Prostate gland (tissue), 2 donors: ENCODE results near the gene ZNF629. TPM values are rescaled to one million over a fixed set of nuclear protein-coding genes. Genes with fewer than 3 reads are reported as not detected.

Experiments used
- DNase-seq: peaks from one replicate; pipeline ENCODE4 v3.0.0-alpha.2; 2019; ENCODE audit warnings: low spot score
- H3K27ac ChIP-seq, 2 donors: fragments of 200-600 bp; sonication (generic); 2 replicates each; pipeline ENCODE4 v1.5.1; 2017 to 2019
- H3K27me3 ChIP-seq: fragments of 200-600 bp; sonication (generic); replicated peaks from 2 replicates; pipeline ENCODE4 v1.5.1; 2019; ENCODE audit not compliant: insufficient read depth
- H3K36me3 ChIP-seq, 2 donors: fragments of 200-600 bp; sonication (generic); 1 replicate in 1 of 2; 2 replicates in 1 of 2; pipeline versions ENCODE4 v1.5.1 to v1.8.1; 2017 to 2019
- H3K4me1 ChIP-seq: fragments of 200-600 bp; sonication (generic); replicated peaks from 2 replicates; pipeline ENCODE4 v1.5.1; 2019
- H3K4me3 ChIP-seq, 2 donors: fragments of 200-600 bp; sonication (generic); 2 replicates each; pipeline ENCODE4 v1.5.1; 2017 to 2019
- H3K9me3 ChIP-seq: fragments of 200-600 bp; sonication (generic); 2 replicates; pipeline ENCODE4 v1.5.1; 2017
- CTCF ChIP-seq, 4 experiments: fragments of 200-600 bp in 2 of 4; fragments of 450-650 bp in 2 of 4; sonication (generic) in 2 of 4; IDR thresholded peaks; 1 replicate in 3 of 4; 2 replicates in 1 of 4; pipeline ENCODE4 v1.5.1; 2016 to 2019; ENCODE audit warnings: antibody characterized with exemption in 4 of 4, mild to moderate bottlenecking in 2 of 4, moderate library complexity in 2 of 4
- POLR2A ChIP-seq: fragments of 450-650 bp; IDR thresholded peaks from one replicate; pipeline ENCODE4 v1.6.1; 2016; ENCODE audit warnings: antibody characterized with exemption, mild to moderate bottlenecking
- POLR2AphosphoS5 ChIP-seq: sonication (generic); formaldehyde crosslinking; IDR thresholded peaks from one replicate; pipeline ENCODE4 v1.6.1; 2017; ENCODE audit warnings: antibody characterized with exemption
- WGBS: methylation state at CpG from one replicate; pipeline ENCODE4 v1.1.5; 2018; 5-methylcytosine and 5-hydroxymethylcytosine counted together
- intact Hi-C: fragments of 100-400 bp; cut with DNase I; formaldehyde crosslinking; loops from one replicate; pipeline ENCODE4 v1.14.2; 2022
- total RNA-seq, 2 donors: library from RNA; depleted of rRNA; stranded (reverse); fragments of >200 nt; gene quantifications; one replicate each; pipeline ENCODE4 v1.1.0, GENCODE V29; 2016

Gene ZNF629
- total RNA-seq, 2 donors from 2014 or later = 17.9 to 24.0 TPM

- intact Hi-C loops = no loop called here
- Histone ChIP-seq H3K27me3 (no peaks in the 10 kb centered on the region), H3K9me3 (no peaks in the 10 kb centered on the region), H3K4me3 (no peak overlapping the region), H3K4me1 (no peaks in the 10 kb centered on the region), H3K36me3 (no peaks in the 10 kb centered on the region), H3K27ac (no peak overlapping the region)
- TF ChIP-seq POLR2AphosphoS5 = no peak
- TF ChIP-seq POLR2A = no peak
- no peak for TF ChIP-seq CTCF (IDR thresholded peaks at IDR 0.05)
- 77% methylated on average over 8 of the region's 8 CpGs for WGBS
- no peak for DNase-seq
Measured at GRCh38 chr16:30797670-30798309, 10.8 kb upstream of the ZNF629 start.

- 87% methylated on average over 3 of the region's 3 CpGs for WGBS
- no peak overlapping the region for H3K27ac ChIP-seq
Measured at GRCh38 chr16:30794634-30795033, 7.6 kb upstream of the ZNF629 start.

GRCh38 chr16:30793508-30794069 lies 6.6 kb upstream of the ZNF629 start:
- 86% methylated on average over 7 of the region's 7 CpGs for WGBS
- Histone ChIP-seq H3K4me1 (no peaks in the 10 kb centered on the region), H3K27me3 (no peaks in the 10 kb centered on the region), H3K36me3 (no peaks in the 10 kb centered on the region), H3K4me3 (no peak overlapping the region), H3K27ac (no peak overlapping the region), H3K9me3 (no peaks in the 10 kb centered on the region)
- no peak for TF ChIP-seq POLR2A
- DNase-seq = no peak
- intact Hi-C loops = no loop called here

More at GRCh38 chr16:30794634-30795033, 7.6 kb upstream of the ZNF629 start:
- no peak overlapping the region for H3K4me3 ChIP-seq
- H3K27me3 ChIP-seq = no peaks in the 10 kb centered on the region
- no peaks in the 10 kb centered on the region for H3K9me3 ChIP-seq
- no peaks in the 10 kb centered on the region for H3K4me1 ChIP-seq
- TF ChIP-seq POLR2A = no peak
- no peak for TF ChIP-seq CTCF (IDR thresholded peaks at IDR 0.05)
- TF ChIP-seq POLR2AphosphoS5 = no peak
- no peaks in the 10 kb centered on the region for H3K36me3 ChIP-seq
- no peak for DNase-seq
- intact Hi-C loops = no loop called here

- peaks cover 0 to 7% of the 10 kb centered on the region in 2 donors for H3K36me3 ChIP-seq
- WGBS = 37% methylated on average over 11 of the region's 11 CpGs
- DNase-seq = no peak
- H3K27me3 ChIP-seq = no peaks in the 10 kb centered on the region
- no peak for TF ChIP-seq POLR2A
- no peak for TF ChIP-seq CTCF (IDR thresholded peaks at IDR 0.05)
- no peak for TF ChIP-seq POLR2AphosphoS5
- peak overlapping the region; percentile 67 to 86 for H3K4me3 ChIP-seq
- H3K27ac ChIP-seq = peak overlapping the region; percentile 79 to 80
- no peaks in the 10 kb centered on the region for H3K9me3 ChIP-seq
- intact Hi-C loops = loop anchor here (1.0 to 5.0 kb wide), 2 partner anchors 18 to 100 kb away; no protein-coding TSS in a partner anchor
- no peaks in the 10 kb centered on the region for H3K4me1 ChIP-seq
Measured at GRCh38 chr16:30787613-30788378, 791 bp upstream of the ZNF629 start.

- no peaks in the 10 kb centered on the region for H3K9me3 ChIP-seq
- WGBS = 7% methylated on average over 31 of the region's 57 CpGs
- peaks cover 0 to 14% of the 10 kb centered on the region in 2 donors for H3K36me3 ChIP-seq
- TF ChIP-seq CTCF (IDR thresholded peaks at IDR 0.05) (no peak), POLR2AphosphoS5 (no peak), POLR2A (no peak)
- intact Hi-C loops = loop anchor here (5.0 kb wide), 1 partner anchor 101 kb away; no protein-coding TSS in a partner anchor
- H3K4me3 ChIP-seq = peak overlapping the region; percentile 67 to 86
- peak overlapping the region; percentile 79 to 80 for H3K27ac ChIP-seq
- no peak for DNase-seq
- H3K27me3 ChIP-seq = no peaks in the 10 kb centered on the region
- H3K4me1 ChIP-seq = no peaks in the 10 kb centered on the region
Measured at GRCh38 chr16:30786115-30786935, 680 bp downstream of the ZNF629 start.
